Neural crest cell (in vitro differentiated cells): ENCODE results near the gene EIF4G3. TPM values are rescaled to one million over a fixed set of nuclear protein-coding genes. Genes with fewer than 3 reads are reported as not detected.
"Not testable (repeated sequence)": the region's sequence is repeated elsewhere in the genome, so short reads cannot be mapped to it uniquely, and the experiment has no call there.

Experiments used
- DNase-seq: peaks from one replicate; pipeline ENCODE4 v3.0.0; 2021; ENCODE audit warnings: low read depth, mixed read lengths, low spot score
- H3K27ac Mint-ChIP-seq: one replicate; pipeline ENCODE4 v1.8.0; 2021; ENCODE audit warnings: mild to moderate bottlenecking, mixed read lengths; ENCODE audit not compliant: unreplicated experiment
- H3K27me3 Mint-ChIP-seq: 2 replicates; pipeline ENCODE4 v1.8.0; 2021; ENCODE audit warnings: low read depth, mild to moderate bottlenecking, mixed read lengths
- H3K36me3 Mint-ChIP-seq: 2 replicates; pipeline ENCODE4 v1.8.0; 2021; ENCODE audit warnings: low read depth, mild to moderate bottlenecking, mixed read lengths
- H3K4me1 Mint-ChIP-seq: 2 replicates; pipeline ENCODE4 v1.8.0; 2021; ENCODE audit warnings: mixed read lengths
- H3K4me3 Mint-ChIP-seq: one replicate; pipeline ENCODE4 v1.8.0; 2021; ENCODE audit warnings: mild to moderate bottlenecking, mixed read lengths
- H3K9me3 Mint-ChIP-seq: 2 replicates; pipeline ENCODE4 v1.8.0; 2021; ENCODE audit warnings: mixed read lengths
- total RNA-seq: library from RNA; stranded (reverse); gene quantifications from 2 replicates; pipeline ENCODE4 v1.2.1, GENCODE V29; 2021
- TF ChIP-seq, protein P1 (sequence below): fragments of 200-600 bp; sonication (generic); conservative IDR thresholded peaks from 2 replicates; pipeline ENCODE4 v1.5.0; 2021; ENCODE audit warnings: antibody characterized with exemption, mild to moderate bottlenecking

Gene EIF4G3
- total RNA-seq, 1 donor from 2014 or later: 97.5 TPM

DNA sequence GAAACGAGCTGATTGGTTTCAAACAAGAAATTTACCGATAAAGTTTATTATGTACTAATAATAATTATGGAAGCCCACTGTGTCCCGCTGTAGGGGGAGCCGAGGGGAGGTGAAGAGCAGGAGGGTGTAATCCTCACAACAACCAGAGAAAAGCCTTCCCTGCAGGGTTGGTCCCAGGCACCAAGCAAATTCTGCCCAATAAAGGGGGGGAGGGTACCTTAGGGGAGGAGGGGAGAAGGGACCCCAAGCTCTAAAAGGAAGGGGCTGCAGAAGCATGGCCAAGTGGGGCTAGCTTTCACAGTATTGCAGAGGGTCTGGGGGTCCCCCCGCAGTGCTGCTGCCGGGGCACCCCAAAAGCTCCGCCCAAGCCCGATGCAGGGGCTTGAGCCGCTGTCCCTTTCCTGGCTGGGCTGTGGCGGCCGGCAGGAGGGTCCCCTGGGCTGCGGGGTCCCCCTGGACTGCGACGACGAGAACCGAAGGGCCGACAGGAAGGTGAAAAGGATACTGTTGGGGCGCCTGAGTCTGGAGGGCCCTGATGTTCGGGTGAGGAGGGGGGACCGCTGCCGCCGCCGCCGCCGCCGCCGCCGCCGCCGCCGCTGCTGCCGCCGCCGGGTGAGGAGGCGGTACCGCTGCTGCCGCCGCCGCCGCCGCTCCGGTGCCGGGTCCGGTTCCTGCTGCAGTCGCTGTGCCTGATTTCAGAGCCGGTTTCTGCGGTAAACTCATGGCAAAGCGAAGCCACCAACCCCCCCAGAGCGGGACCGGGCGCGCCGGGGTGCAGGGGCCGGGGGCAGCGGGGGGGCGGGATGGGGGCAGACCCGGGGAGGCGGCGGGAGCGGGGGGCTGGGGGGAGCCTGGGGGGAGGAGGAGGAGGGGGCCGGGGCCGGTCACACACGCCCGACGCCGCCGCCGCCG, 771 bp downstream of the EIF4G3 start:
- TF ChIP-seq, protein P1, sequence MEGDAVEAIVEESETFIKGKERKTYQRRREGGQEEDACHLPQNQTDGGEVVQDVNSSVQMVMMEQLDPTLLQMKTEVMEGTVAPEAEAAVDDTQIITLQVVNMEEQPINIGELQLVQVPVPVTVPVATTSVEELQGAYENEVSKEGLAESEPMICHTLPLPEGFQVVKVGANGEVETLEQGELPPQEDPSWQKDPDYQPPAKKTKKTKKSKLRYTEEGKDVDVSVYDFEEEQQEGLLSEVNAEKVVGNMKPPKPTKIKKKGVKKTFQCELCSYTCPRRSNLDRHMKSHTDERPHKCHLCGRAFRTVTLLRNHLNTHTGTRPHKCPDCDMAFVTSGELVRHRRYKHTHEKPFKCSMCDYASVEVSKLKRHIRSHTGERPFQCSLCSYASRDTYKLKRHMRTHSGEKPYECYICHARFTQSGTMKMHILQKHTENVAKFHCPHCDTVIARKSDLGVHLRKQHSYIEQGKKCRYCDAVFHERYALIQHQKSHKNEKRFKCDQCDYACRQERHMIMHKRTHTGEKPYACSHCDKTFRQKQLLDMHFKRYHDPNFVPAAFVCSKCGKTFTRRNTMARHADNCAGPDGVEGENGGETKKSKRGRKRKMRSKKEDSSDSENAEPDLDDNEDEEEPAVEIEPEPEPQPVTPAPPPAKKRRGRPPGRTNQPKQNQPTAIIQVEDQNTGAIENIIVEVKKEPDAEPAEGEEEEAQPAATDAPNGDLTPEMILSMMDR: peak; percentile 26
- peaks cover 42% of the 10 kb centered on the region for H3K4me1 Mint-ChIP-seq
- peak overlapping the region; percentile 99 for H3K4me3 Mint-ChIP-seq
- no peaks in the 10 kb centered on the region for H3K27me3 Mint-ChIP-seq
- no peaks in the 10 kb centered on the region for H3K9me3 Mint-ChIP-seq
- peak; percentile 23 for DNase-seq
- H3K36me3 Mint-ChIP-seq: peaks cover 4% of the 10 kb centered on the region
- peak overlapping the region; percentile 96 for H3K27ac Mint-ChIP-seq

DNA sequence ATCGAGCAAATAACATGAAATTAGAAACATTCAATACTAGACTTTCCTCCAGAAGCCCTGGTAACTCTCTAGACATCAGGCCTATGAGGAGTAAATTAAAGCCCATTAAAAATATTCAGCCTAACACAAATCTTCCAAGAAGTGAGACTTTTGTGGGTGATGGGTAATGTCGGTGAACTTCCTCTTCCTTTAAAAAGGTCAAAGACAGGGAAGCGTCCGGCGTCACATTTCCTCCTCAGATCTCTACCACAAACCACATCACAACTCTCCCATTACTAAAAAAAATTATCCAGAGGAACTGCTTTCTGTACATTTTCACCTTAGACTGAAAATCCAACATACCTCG, 1.4 kb downstream of the EIF4G3 start:
- Mint-ChIP-seq H3K27ac (peak overlapping the region; percentile 96), H3K4me1 (peaks cover 42% of the 10 kb centered on the region), H3K4me3 (peak overlapping the region; percentile 99), H3K36me3 (peaks cover 6% of the 10 kb centered on the region), H3K9me3 (no peaks in the 10 kb centered on the region), H3K27me3 (no peaks in the 10 kb centered on the region)
- TF ChIP-seq, protein P1: no peak
- DNase-seq: no peak

DNA sequence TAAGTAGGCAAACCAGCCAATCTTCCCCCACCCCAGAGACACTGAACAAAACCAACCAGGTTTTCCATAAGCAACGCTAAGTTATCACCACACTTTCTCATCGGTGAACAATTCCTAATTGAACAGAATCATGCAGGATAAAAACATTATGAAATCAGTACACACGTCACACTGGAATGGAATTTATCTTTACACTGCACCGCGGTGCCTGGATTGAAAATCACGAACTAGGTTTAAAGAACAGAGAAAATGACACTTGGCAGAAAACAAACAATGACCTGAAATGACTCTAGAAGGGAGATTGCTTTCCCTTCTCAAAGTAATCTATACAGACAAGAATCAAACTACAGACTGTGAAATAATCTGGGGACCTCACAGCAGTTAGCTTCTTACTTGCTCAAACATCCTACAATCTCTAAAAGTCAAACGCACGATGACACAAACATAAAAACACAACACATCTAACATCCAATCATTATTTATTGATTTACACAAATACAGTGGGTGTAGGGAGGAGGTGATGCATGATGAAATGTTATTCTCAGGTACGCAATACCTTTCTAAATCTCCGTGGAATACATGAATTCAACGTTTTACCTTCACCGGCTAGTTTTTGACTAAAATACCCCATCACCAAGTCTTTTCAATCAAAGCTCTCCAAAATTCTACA, 1.9 kb downstream of the EIF4G3 start:
- H3K4me1 Mint-ChIP-seq: peaks cover 42% of the 10 kb centered on the region
- no peaks in the 10 kb centered on the region for H3K9me3 Mint-ChIP-seq
- peaks cover 8% of the 10 kb centered on the region for H3K36me3 Mint-ChIP-seq
- H3K4me3 Mint-ChIP-seq: peak overlapping the region; percentile 99
- H3K27ac Mint-ChIP-seq: peak overlapping the region; percentile 36
- no peak for DNase-seq
- TF ChIP-seq, protein P1: no peak
- no peaks in the 10 kb centered on the region for H3K27me3 Mint-ChIP-seq

DNA sequence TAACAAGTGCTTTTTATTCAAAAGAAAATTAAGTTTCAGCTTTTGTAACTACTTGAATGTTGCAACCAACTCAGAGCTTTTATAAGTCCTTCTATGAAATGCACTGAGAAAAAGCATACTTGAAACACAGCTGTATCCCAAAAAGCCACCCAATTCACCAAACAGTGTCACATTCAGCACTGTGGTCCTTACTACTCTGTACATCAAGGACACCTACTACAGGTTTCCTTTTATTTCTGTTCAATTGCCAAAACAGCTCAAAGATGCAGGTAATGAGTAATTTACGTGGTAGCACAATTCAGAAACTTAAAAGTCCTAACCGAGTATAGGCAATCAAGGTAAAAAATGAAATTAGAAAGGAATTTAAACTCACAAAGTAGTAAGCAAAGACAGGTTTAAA, 2.5 kb downstream of the EIF4G3 start:
- Mint-ChIP-seq H3K27me3 (no peaks in the 10 kb centered on the region), H3K27ac (no peak overlapping the region), H3K4me1 (peaks cover 42% of the 10 kb centered on the region), H3K9me3 (no peaks in the 10 kb centered on the region), H3K36me3 (peaks cover 8% of the 10 kb centered on the region), H3K4me3 (peak overlapping the region; percentile 99)
- no peak for DNase-seq
- TF ChIP-seq, protein P1: no peak

DNA sequence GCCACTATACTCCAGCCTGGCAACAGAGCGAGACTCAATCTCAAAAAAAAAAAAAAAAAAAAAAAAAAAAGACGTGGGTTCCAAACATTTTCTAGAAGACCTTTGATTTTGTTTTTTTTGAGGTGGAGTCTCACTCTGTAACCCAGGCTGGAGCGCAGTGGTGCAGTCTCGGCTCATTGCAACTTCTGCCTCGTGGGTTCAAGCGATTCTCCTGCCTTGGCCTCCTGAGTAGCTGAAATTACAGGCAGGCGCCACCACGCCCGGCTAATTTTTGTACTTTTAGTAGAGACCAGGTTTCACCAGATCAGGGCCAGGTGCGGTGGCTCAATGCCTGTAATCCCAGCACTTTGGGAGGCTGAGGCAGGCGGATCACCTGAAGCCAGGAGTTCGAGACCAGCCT, 3.6 kb downstream of the EIF4G3 start:
- H3K36me3 Mint-ChIP-seq, DNase-seq, H3K9me3 Mint-ChIP-seq, H3K27ac Mint-ChIP-seq, H3K4me3 Mint-ChIP-seq, H3K27me3 Mint-ChIP-seq: not testable (repeated sequence)
- H3K4me1 Mint-ChIP-seq: peaks cover 42% of the 10 kb centered on the region

DNA sequence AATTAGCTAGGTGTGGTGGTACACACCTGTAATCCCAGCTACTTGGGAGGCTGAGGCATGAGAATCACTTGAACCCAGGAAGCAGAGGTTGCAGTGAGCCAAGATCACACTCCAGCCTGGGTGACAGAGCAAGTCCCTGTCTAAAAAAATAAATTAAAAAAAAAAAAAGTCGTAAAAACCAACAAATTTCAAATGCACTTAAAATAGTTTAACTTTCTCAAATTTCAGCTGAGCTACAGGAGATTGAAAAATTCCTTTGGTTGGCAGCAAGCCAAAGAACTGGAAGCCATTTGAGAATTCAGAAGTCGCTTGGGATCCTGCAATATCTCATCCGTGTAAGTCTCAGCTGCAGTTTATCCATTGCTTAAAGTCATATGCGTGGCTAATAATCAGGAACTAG, 5.9 kb downstream of the EIF4G3 start:
- H3K9me3 Mint-ChIP-seq, H3K27me3 Mint-ChIP-seq, H3K4me3 Mint-ChIP-seq, H3K27ac Mint-ChIP-seq, DNase-seq: not testable (repeated sequence)
- peaks cover 14% of the 10 kb centered on the region for H3K36me3 Mint-ChIP-seq
- peaks cover 36% of the 10 kb centered on the region for H3K4me1 Mint-ChIP-seq
